Stomach (tissue), 9 donors: ENCODE results near the gene CEP72. TPM values are rescaled to one million over a fixed set of nuclear protein-coding genes. Genes with fewer than 3 reads are reported as not detected.
A peak's percentile ranks its signal among the peaks of the same experiment; 100 is the strongest.
"Not testable (repeated sequence)": the region's sequence is repeated elsewhere in the genome, so short reads cannot be mapped to it uniquely, and the experiment has no call there.

Experiments
- DNase-seq, 2 donors: peaks; one replicate each; pipeline versions ENCODE4 v3.0.0 to v3.0.0-alpha.2; 2013 to 2019
- H3K27ac ChIP-seq, 5 donors: fragments of 200-600 bp in 4 of 5; sonication (generic) in 4 of 5; one replicate each; pipeline ENCODE4 v1.5.1; 2013 to 2019; ENCODE audit warnings: mild to moderate bottlenecking in 1 of 5, moderate library complexity in 1 of 5
- H3K27me3 ChIP-seq, 3 donors: fragments of 200-600 bp; sonication (generic); one replicate each; pipeline ENCODE4 v1.5.1; 2017 to 2019; ENCODE audit warnings: mixed run types in 1 of 3
- H3K36me3 ChIP-seq, 4 donors: fragments of 200-600 bp; sonication (generic); 1 replicate in 3 of 4; 2 replicates in 1 of 4; pipeline ENCODE4 v1.5.1; 2016 to 2019
- H3K4me1 ChIP-seq, 4 donors: fragments of 200-600 bp; sonication (generic); one replicate each; pipeline ENCODE4 v1.5.1; 2016 to 2019
- H3K4me3 ChIP-seq, 4 donors: fragments of 200-600 bp; sonication (generic) in 3 of 4; one replicate each; pipeline ENCODE4 v1.5.1; 2016 to 2019; ENCODE audit warnings: mild to moderate bottlenecking in 1 of 4
- H3K9me3 ChIP-seq, 4 donors: fragments of 200-600 bp; sonication (generic); one replicate each; pipeline ENCODE4 v1.5.1; 2016 to 2019
- EP300 ChIP-seq: sonication (generic); formaldehyde crosslinking; IDR thresholded peaks from one replicate; pipeline ENCODE4 v1.6.1; 2017; ENCODE audit warnings: antibody characterized with exemption
- POLR2A ChIP-seq, 4 donors: fragments of 450-650 bp; IDR thresholded peaks; one replicate each; pipeline ENCODE4 v1.6.1; 2016; ENCODE audit warnings: antibody characterized with exemption in 4 of 4, control low read depth in 2 of 4, mild to moderate bottlenecking in 1 of 4, moderate library complexity in 1 of 4
- POLR2AphosphoS5 ChIP-seq, 3 donors: sonication (generic); formaldehyde crosslinking; IDR thresholded peaks; one replicate each; pipeline ENCODE4 v1.6.1; 2016; ENCODE audit warnings: antibody characterized with exemption in 3 of 3
- WGBS, 5 donors: extraction: QIAGEN DNeasy Blood & Tissue Kit in 3 of 5; methylation state at CpG; one replicate each; pipeline versions ENCODE4 v1.1.5 to v1.1.7; 2013 to 2018; 5-methylcytosine and 5-hydroxymethylcytosine counted together
- intact Hi-C: fragments of 100-400 bp; cut with DNase I; formaldehyde crosslinking; loops from one replicate; pipeline ENCODE4 v1.15.1; 2023; ENCODE audit warnings: low total_unique reads
- polyA plus RNA-seq, 3 donors: library from polyadenylated mRNA; stranded (reverse); fragments of 200-250 nt; gene quantifications; one replicate each; pipeline ENCODE4 v1.2.3, GENCODE V29; 2013
- total RNA-seq, 5 donors: library from RNA; depleted of rRNA; stranded (reverse); fragments of >200 nt; gene quantifications; one replicate each; pipeline versions ENCODE4 v1.1.0 to v1.2.3, GENCODE V29; 2014 to 2016
- TF ChIP-seq, protein P1 (sequence below), 7 experiments: fragments of 450-650 bp in 4 of 7; fragments of 200-600 bp in 3 of 7; sonication (generic) in 3 of 7; IDR thresholded peaks; one replicate each; pipeline ENCODE4 v1.5.1; 2016 to 2019; ENCODE audit warnings: antibody characterized with exemption in 7 of 7, control low read depth in 2 of 7, mild to moderate bottlenecking in 1 of 7
- donor health status: healthy with polysubstance abuse.
- donor health status: Bipolar disorder and iron deficiency.
- donor health status: healthy.

CEP72 gene
- total and polyA plus RNA-seq, 8 donors, result 0.14 to 11.1 (median 2.1) TPM

DNA sequence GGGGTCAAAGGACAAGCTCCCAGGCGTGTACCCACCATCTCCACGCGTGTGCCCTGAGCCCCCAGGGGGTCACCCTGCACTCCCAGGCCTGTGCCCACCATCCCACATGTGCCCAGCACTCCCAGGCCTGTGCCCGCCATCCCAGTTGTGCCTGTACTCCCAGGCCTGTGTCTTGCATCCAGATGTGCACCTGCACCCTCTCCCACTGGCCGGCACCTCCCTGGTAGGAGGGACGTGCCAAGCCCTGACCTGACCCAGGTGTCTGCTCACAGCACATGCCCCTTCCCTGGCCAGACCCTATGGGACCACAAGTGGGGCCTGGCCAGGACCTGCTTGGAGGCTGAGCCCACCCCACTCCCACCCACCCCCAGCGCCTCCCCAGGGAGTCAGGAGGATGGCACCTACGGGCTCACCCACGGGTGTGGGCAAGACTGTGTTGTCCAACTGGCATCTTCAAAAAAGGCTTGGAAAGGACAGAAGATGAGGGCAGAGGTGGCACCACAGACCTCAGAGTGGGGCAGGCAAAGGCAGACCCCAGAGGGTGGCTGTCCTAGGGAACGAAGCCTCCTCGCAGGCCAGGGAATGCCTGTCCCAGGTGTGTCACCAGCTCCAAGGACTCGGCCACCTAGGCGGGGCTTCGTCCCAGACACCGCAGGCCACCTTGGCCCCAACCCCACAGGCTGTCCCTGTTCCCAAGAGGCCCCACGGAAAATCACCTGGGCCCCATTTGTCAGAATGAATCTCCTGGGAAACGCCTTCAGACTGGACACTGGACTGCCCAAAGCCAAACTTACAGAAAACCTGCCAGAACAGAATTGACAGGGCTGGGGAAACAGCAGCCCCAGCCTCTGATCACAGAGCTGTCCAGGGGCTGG is 69.4 kb downstream of the CEP72 start:
- H3K4me3 ChIP-seq, H3K27me3 ChIP-seq, intact Hi-C loops, H3K4me1 ChIP-seq, DNase-seq, H3K9me3 ChIP-seq, H3K27ac ChIP-seq, H3K36me3 ChIP-seq: not testable (repeated sequence)
- WGBS, 5 donors, result 84 to 95% (median 86%) methylated on average over 6 to 17 of the region's 17 CpGs

DNA sequence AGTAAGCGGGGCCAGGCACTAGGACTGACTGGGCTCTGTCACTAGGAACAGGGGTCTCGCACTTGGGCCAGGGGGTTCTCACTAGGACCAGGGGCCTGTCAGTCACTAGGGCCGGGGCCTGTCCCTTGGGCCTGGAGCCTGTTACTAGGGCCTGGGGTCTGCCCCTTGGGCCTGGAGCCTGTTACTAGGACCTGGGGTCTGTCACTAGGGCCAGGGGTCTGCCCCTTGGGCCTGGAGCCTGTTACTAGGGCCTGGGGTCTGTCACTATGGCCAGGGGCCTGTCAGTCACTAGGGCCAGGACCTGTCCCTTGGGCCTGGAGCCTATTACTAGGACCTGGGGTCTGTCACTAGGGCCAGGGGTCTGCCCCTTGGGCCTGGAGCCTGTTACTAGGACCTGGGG is 70.1 kb downstream of the CEP72 start:
- DNase-seq, H3K4me1 ChIP-seq, H3K9me3 ChIP-seq, H3K36me3 ChIP-seq, intact Hi-C loops, H3K27ac ChIP-seq, H3K4me3 ChIP-seq, H3K27me3 ChIP-seq: not testable (repeated sequence)
- WGBS, 5 donors, result 83 to 99% (median 86%) methylated on average over 1 to 3 of the region's 3 CpGs; no CpG with 5 or more reads in 2 of the 5 donors

DNA sequence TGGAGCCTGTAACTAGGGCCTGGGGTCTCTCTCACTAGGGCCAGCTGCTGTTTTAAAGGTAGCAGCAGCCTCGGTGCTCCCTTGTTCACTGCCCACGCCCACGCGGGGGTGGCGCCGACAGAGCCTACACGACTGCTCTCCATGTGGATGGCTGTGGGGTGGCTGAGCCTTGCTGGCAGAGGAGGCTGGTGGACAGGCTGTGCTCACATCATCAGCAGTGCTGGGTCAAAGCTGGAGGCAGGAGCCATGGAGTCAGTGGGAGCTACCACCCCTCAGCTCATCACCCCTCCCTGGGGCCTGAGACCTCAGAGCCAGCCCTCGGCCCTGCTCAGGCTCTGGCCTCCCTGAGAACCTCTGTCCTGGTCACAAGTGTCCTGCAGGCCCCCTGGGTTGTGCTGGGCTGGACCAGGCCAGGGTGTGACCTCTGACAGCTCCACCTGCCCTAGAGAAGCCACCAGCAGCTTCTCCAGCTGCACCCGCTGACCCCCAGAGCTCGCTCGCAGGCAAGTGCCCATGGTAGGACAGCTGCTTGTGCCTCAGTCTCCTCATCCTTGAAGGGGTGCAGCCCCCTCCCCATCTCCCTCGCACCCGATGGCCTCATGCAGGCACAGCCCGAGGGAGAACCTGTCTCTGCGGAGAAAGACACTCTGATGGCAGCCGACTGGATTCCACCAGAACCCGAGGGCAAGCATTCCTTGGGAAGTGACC is 70.7 kb downstream of the CEP72 start:
- intact Hi-C loops, H3K4me1 ChIP-seq, H3K27me3 ChIP-seq, H3K9me3 ChIP-seq, H3K27ac ChIP-seq, H3K36me3 ChIP-seq, H3K4me3 ChIP-seq: not testable (repeated sequence)
- 68 to 85% (median 83%) methylated on average over 8 to 17 of the region's 17 CpGs for WGBS, 5 donors
- peak in 1 of 2 donors; percentile 2 for DNase-seq

DNA sequence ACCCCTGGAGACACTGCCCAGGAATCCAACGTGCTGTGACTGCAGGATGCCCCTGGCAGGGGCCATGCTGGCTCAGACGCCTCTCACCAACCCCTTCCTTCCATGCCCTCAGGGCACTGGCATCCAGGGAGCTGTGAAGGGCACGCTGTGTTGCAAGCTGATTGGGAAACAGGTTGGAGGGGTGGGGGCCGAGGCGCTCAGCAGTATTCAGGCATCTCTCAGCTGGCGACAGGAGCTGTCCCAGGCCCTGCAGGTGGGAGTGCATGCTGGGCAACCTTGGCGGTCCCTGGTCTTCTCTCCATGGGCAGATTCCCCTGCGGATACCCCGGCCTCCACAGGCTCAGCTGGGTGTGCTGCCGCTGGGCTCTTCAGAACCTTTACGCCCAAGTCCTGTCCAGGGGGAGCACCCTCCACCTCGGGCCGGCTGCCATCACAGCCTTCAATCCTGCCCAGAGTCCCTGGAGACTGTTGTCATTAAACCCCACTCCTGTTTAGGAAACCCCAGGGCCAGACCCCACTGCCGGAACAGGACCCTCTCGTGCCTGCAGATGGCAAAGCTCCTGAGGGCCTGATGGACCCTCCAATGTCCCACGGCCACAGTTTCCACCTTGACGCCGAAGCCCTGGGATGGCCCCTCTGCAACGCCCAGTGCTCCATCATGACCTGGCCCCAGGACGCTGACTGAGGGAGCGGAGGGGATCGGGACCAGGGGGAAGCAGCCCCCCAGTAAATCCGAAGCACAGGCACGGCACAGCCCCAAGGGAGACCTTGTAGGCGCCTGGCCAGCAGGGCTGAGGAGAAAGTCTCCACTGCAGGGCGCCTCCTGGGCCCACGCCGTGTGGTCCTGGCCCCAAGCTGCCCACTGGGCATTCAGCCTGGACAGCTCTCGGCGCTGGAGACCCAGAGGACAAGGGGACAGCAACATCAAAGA is 71.7 kb downstream of the CEP72 start:
- 77 to 90% (median 82%) methylated on average over 10 to 30 of the region's 30 CpGs for WGBS, 5 donors
- intact Hi-C loops, result no loop called here
- Histone ChIP-seq H3K36me3 (no peaks in the 10 kb centered on the region), H3K27ac (no peak overlapping the region), H3K4me3 (no peak overlapping the region), H3K4me1 (no peaks in the 10 kb centered on the region), H3K27me3 (no peaks in the 10 kb centered on the region), H3K9me3 (no peaks in the 10 kb centered on the region)
- TF ChIP-seq, protein P1, sequence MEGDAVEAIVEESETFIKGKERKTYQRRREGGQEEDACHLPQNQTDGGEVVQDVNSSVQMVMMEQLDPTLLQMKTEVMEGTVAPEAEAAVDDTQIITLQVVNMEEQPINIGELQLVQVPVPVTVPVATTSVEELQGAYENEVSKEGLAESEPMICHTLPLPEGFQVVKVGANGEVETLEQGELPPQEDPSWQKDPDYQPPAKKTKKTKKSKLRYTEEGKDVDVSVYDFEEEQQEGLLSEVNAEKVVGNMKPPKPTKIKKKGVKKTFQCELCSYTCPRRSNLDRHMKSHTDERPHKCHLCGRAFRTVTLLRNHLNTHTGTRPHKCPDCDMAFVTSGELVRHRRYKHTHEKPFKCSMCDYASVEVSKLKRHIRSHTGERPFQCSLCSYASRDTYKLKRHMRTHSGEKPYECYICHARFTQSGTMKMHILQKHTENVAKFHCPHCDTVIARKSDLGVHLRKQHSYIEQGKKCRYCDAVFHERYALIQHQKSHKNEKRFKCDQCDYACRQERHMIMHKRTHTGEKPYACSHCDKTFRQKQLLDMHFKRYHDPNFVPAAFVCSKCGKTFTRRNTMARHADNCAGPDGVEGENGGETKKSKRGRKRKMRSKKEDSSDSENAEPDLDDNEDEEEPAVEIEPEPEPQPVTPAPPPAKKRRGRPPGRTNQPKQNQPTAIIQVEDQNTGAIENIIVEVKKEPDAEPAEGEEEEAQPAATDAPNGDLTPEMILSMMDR (IDR thresholded peaks at IDR 0.05), result no peak
- DNase-seq, result peak in 1 of 2 donors; percentile 2

DNA sequence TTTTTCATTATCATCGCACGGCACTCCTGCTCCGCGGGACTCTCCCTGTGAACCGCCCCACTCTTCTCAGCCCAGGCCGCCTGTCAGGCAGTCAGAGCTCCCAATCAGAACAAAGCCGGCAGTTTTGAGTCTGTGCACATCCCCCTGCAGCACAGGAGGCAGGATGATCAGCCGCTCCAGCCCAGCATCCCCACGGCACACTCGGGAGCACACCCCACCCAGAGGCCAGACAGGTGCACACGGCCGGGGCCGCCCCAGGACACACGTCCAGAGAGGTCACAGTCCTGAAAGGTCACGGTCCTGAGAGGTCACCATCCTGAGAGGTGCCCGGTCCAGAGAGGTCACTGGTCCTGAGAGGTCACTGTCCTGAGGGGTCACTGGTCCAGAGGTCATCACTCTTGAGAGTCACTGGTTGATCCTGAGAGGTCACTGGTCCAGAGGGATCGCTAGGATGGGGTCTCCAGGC is 72.6 kb downstream of the CEP72 start:
- H3K4me1 ChIP-seq, result no peaks in the 10 kb centered on the region
- no peak overlapping the region for H3K27ac ChIP-seq
- DNase-seq, result peak in 1 of 2 donors; percentile 0
- H3K27me3 ChIP-seq, result no peaks in the 10 kb centered on the region
- H3K9me3 ChIP-seq, result no peaks in the 10 kb centered on the region
- WGBS, 5 donors, result 76 to 90% (median 83%) methylated on average over 11 to 17 of the region's 17 CpGs
- H3K4me3 ChIP-seq, result no peak overlapping the region
- no peaks in the 10 kb centered on the region for H3K36me3 ChIP-seq
- intact Hi-C loops, result no loop called here
- no peak for TF ChIP-seq EP300
- TF ChIP-seq POLR2A (IDR thresholded peaks at IDR 0.05), result no peak
- no peak for TF ChIP-seq POLR2AphosphoS5 (IDR thresholded peaks at IDR 0.05)
- TF ChIP-seq, protein P1 (IDR thresholded peaks at IDR 0.05), result no peak
